Mammary epithelial cell (primary cell): ENCODE results near the gene SNTB2.

ENCODE experiments used
- EZH2 ChIP-seq: IDR thresholded peaks from 2 replicates; pipeline ENCODE4 v1.6.1; 2012; ENCODE audit warnings: low read length, inconsistent platforms, borderline replicate concordance
- TF ChIP-seq, protein P1 (sequence below), 2 donors: IDR thresholded peaks in 1 of 2; conservative IDR thresholded peaks in 1 of 2; 2 replicates each; pipeline ENCODE4 v1.5.1; 2011 to 2012; ENCODE audit warnings: inconsistent platforms in 2 of 2, low read length in 2 of 2, mild to moderate bottlenecking in 2 of 2, control low read depth in 1 of 2, low read depth in 1 of 2; ENCODE audit not compliant: insufficient read depth in 1 of 2; ENCODE audit errors: extremely low read depth in 1 of 2

- no peak for TF ChIP-seq EZH2
- TF ChIP-seq, protein P1, sequence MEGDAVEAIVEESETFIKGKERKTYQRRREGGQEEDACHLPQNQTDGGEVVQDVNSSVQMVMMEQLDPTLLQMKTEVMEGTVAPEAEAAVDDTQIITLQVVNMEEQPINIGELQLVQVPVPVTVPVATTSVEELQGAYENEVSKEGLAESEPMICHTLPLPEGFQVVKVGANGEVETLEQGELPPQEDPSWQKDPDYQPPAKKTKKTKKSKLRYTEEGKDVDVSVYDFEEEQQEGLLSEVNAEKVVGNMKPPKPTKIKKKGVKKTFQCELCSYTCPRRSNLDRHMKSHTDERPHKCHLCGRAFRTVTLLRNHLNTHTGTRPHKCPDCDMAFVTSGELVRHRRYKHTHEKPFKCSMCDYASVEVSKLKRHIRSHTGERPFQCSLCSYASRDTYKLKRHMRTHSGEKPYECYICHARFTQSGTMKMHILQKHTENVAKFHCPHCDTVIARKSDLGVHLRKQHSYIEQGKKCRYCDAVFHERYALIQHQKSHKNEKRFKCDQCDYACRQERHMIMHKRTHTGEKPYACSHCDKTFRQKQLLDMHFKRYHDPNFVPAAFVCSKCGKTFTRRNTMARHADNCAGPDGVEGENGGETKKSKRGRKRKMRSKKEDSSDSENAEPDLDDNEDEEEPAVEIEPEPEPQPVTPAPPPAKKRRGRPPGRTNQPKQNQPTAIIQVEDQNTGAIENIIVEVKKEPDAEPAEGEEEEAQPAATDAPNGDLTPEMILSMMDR (conservative IDR thresholded peaks at IDR 0.05 in 1 of 2, IDR thresholded peaks at IDR 0.05 in 1 of 2; ENCODE audit: extremely low read depth in 1 of 2, insufficient read depth in 1 of 2, low read depth in 1 of 2, low read length in 2 of 2): no peak
These were observed 3.2 kb downstream of the SNTB2 start for GRCh38 chr16:69190046-69190588.
